ENCODE data around the gene SHPK. TPM values are rescaled to one million over a fixed set of nuclear protein-coding genes. Genes with fewer than 3 reads are reported as not detected.

SHPK gene
- total RNA-seq, 1 experiment from 2014 or later, result 21.4 TPM

DNA sequence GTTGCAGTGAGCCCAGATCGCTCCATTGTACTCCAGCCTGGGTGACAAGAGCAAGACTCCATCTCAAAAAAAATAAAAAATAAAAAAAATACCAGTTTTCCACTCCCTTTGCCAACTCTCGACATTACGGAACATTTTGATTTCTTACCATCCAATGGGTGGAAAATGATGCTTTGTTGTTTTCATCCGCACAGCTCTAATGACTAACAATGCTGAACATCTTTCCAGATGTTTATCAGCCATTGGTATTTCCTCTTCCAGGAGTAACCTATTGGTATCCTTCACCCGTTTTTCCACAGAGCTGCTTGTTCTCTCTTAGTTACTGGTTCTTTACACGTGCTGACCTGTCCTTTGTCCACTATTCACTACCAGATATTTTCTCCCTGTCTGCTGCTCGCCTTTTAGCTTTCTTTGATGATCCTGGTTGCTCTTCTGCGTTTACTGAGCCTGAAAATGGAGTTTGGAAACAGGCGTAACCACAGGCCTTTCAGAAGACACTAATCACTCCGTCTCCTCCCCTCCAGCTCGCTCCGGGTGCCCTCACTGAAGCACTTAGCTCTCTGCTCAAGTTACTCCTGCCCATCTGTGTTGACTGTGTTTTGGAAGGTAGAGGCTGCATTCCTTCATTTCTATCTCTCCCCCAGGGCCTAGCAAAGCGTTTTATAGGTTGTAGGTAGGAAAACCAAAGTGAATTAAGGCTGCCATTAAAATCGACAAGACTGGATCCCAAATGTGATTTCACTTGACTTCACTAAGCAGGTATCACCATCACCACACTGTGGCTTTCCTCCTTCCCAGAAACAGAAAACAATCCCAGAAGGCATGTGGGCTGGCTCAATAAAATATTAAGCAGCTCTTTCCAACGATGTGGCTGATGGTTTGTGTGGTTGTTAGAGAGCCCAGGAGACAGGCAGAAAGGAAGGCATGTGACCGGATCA is 8.9 kb downstream of the SHPK start:
- Histone ChIP-seq H2AFZ (no peak overlapping the region), H3F3A (ENCODE audit: insufficient read depth, low read depth) (peaks cover 5% of the 10 kb centered on the region; the same call in 1 of the 2 replicates), H3K4me3 (no peak overlapping the region), H3K4me1 (replicated peaks; ENCODE audit: insufficient read depth) (no peaks in the 10 kb centered on the region), H3K36me3 (ENCODE audit: low read depth) (peaks cover 20% of the 10 kb centered on the region; the same call in 1 of the 2 replicates), H3K79me2 (ENCODE audit: low read depth) (peaks cover 4% of the 10 kb centered on the region; the same call in 1 of the 2 replicates), H3K27me3 (ENCODE audit: insufficient read depth, low read depth) (no peaks in the 10 kb centered on the region), H3K27ac (no peak overlapping the region), H3K9me2 (ENCODE audit: insufficient read depth) (no peaks in the 10 kb centered on the region), H3K4me2 (no peak overlapping the region), H4K20me1 (ENCODE audit: insufficient read depth) (peaks cover 6% of the 10 kb centered on the region; the same call in 1 of the 2 replicates), H3K9me3 (ENCODE audit: insufficient read depth, low read depth) (no peaks in the 10 kb centered on the region)
- intact Hi-C loops (cut with micrococcal nuclease; ENCODE audit: unreplicated experiment), result no loop called here
- DNase-seq, result no peak
- no peak for TF ChIP-seq EZH2 (IDR thresholded peaks at IDR 0.05; ENCODE audit: low read depth)
- TF ChIP-seq, protein P1, sequence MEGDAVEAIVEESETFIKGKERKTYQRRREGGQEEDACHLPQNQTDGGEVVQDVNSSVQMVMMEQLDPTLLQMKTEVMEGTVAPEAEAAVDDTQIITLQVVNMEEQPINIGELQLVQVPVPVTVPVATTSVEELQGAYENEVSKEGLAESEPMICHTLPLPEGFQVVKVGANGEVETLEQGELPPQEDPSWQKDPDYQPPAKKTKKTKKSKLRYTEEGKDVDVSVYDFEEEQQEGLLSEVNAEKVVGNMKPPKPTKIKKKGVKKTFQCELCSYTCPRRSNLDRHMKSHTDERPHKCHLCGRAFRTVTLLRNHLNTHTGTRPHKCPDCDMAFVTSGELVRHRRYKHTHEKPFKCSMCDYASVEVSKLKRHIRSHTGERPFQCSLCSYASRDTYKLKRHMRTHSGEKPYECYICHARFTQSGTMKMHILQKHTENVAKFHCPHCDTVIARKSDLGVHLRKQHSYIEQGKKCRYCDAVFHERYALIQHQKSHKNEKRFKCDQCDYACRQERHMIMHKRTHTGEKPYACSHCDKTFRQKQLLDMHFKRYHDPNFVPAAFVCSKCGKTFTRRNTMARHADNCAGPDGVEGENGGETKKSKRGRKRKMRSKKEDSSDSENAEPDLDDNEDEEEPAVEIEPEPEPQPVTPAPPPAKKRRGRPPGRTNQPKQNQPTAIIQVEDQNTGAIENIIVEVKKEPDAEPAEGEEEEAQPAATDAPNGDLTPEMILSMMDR (conservative IDR thresholded peaks at IDR 0.05), result no peak
- no TSS peak for BruUV-seq (replicated peaks)
- POLR2A ChIA-PET (ENCODE audit: unreplicated experiment), result no interaction called here
- CTCF ChIA-PET, result no interaction called here

DNA sequence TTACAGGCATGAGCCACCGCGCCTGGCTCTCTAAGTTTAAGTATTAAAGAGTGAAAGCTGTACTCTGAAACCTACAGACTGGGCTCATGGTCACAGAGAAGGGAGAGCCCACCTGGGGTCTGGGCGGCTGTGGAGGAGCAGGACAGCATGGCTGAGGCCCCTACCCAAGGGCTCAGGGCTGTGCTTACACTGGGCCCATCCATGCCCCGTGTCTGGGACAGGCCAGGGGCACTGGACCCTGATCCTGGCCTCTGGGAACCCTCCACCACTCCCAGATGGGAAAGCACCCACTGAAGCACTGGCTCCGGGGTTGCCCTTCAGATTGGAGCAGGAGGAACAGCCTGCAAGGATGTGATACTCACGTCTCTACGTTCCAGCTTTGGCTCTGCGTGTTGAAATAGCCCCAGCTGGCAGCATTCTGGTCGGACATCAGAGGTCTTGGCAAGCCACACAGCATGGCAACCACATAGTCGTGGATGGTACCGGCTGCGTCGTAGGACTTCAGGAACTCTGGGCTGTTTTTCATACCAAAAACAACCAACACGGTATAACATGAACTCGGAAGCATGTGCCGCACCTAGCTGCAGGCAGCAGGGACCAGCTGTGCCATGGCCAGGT is 13.0 kb downstream of the SHPK start:
- intact Hi-C loops (cut with micrococcal nuclease; ENCODE audit: unreplicated experiment), result no loop called here
- H3K4me3 ChIP-seq, result no peak overlapping the region
- no peak for DNase-seq
- BruUV-seq (replicated peaks), result no TSS peak
- no peak for TF ChIP-seq EZH2 (IDR thresholded peaks at IDR 0.05; ENCODE audit: low read depth)
- ChIA-PET CTCF (interaction anchor here (0.6 kb wide), 1 partner anchor 88 kb away, joined by 4 read pairs; no protein-coding TSS in a partner anchor), POLR2A (ENCODE audit: unreplicated experiment) (no interaction called here)
- peaks cover 6% of the 10 kb centered on the region; the same call in 1 of the 2 replicates for H4K20me1 ChIP-seq (ENCODE audit: insufficient read depth)
- peaks cover 5% of the 10 kb centered on the region; the same call in 1 of the 2 replicates for H3F3A ChIP-seq (ENCODE audit: insufficient read depth, low read depth)
- H3K27ac ChIP-seq, result no peak overlapping the region
- H2AFZ ChIP-seq, result no peak overlapping the region
- H3K9me3 ChIP-seq (ENCODE audit: insufficient read depth, low read depth), result no peaks in the 10 kb centered on the region
- H3K79me2 ChIP-seq (ENCODE audit: low read depth), result no peaks in the 10 kb centered on the region
- no peaks in the 10 kb centered on the region for H3K9me2 ChIP-seq (ENCODE audit: insufficient read depth)
- no peaks in the 10 kb centered on the region for H3K27me3 ChIP-seq (ENCODE audit: insufficient read depth, low read depth)
- peaks cover 20% of the 10 kb centered on the region; the same call in 1 of the 2 replicates for H3K36me3 ChIP-seq (ENCODE audit: low read depth)
- H3K4me1 ChIP-seq (replicated peaks; ENCODE audit: insufficient read depth), result no peaks in the 10 kb centered on the region
- H3K4me2 ChIP-seq, result no peak overlapping the region

DNA sequence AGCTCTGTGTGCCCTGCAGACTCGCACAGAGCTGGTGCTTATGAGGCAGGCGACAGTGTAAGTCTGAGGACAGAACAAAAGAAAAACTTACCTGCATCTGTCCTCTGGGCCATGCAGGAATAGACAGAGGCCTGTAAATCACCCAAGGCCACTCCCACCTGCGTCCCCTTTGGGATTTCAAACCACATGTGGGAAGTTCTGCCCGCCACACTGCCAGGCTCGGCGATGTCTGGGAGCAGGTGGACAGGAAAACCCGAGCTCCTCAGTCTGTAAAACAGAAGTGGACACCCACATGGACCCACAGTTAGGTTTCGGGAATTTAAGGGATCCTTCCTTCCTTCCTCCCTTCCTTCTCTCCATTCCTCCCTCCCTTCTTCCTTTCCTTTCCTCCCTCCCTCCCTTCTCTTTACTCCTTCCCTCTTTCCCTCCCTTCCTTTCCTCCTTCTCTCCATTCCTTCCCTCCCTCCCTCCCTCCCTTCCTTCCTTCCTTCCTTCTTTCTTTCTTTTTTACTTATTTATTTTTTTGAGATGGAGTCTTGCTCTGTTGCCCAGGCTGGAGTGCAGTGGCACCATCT is 14.8 kb downstream of the SHPK start:
- no peak overlapping the region for H3K4me3 ChIP-seq
- no peak for DNase-seq
- POLR2A ChIA-PET (ENCODE audit: unreplicated experiment), result no interaction called here
- BruUV-seq (replicated peaks), result no TSS peak
- TF ChIP-seq EZH2 (IDR thresholded peaks at IDR 0.05; ENCODE audit: low read depth), result no peak
- TF ChIP-seq, protein P1 (conservative IDR thresholded peaks at IDR 0.05), result no peak
- H3K79me2 ChIP-seq (ENCODE audit: low read depth), result no peaks in the 10 kb centered on the region
- no peaks in the 10 kb centered on the region for H3K9me2 ChIP-seq (ENCODE audit: insufficient read depth)
- no peaks in the 10 kb centered on the region for H3K9me3 ChIP-seq (ENCODE audit: insufficient read depth, low read depth)
- peaks cover 5% of the 10 kb centered on the region; the same call in 1 of the 2 replicates for H3F3A ChIP-seq (ENCODE audit: insufficient read depth, low read depth)
- no peak overlapping the region for H3K27ac ChIP-seq
- intact Hi-C loops (cut with micrococcal nuclease; ENCODE audit: unreplicated experiment), result no loop called here
- H3K36me3 ChIP-seq (ENCODE audit: low read depth), result 0 out of 2 replicates have a peak, but pooled peaks cover 22% of the 10 kb centered on the region
- H4K20me1 ChIP-seq (ENCODE audit: insufficient read depth), result no peaks in the 10 kb centered on the region
- H2AFZ ChIP-seq, result no peak overlapping the region
- H3K27me3 ChIP-seq (ENCODE audit: insufficient read depth, low read depth), result no peaks in the 10 kb centered on the region
- no peaks in the 10 kb centered on the region for H3K4me1 ChIP-seq (replicated peaks; ENCODE audit: insufficient read depth)
- CTCF ChIA-PET, result no interaction called here
- no peak overlapping the region for H3K4me2 ChIP-seq

All from PC-9 (cell line).